ENCODE data around the gene HOXA3.

GRCh38 chr7:27100694-27101170 is 51.7 kb downstream of the HOXA3 start:
- TF ChIP-seq POLR2A (IDR thresholded peaks at IDR 0.05) = no peak
- TF ChIP-seq, protein P1, sequence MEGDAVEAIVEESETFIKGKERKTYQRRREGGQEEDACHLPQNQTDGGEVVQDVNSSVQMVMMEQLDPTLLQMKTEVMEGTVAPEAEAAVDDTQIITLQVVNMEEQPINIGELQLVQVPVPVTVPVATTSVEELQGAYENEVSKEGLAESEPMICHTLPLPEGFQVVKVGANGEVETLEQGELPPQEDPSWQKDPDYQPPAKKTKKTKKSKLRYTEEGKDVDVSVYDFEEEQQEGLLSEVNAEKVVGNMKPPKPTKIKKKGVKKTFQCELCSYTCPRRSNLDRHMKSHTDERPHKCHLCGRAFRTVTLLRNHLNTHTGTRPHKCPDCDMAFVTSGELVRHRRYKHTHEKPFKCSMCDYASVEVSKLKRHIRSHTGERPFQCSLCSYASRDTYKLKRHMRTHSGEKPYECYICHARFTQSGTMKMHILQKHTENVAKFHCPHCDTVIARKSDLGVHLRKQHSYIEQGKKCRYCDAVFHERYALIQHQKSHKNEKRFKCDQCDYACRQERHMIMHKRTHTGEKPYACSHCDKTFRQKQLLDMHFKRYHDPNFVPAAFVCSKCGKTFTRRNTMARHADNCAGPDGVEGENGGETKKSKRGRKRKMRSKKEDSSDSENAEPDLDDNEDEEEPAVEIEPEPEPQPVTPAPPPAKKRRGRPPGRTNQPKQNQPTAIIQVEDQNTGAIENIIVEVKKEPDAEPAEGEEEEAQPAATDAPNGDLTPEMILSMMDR (IDR thresholded peaks at IDR 0.05) = no peak
- no peak for TF ChIP-seq EP300 (IDR thresholded peaks at IDR 0.05)
